Smooth muscle cell (in vitro differentiated cells): Measurements from ENCODE around the gene PHF3. TPM values are rescaled to one million over a fixed set of nuclear protein-coding genes. Genes with fewer than 3 reads are reported as not detected.

Experiments
- DNase-seq: peaks from one replicate; lab custom pipeline; 2025; ENCODE audit not compliant: unreplicated experiment; lab: John Stamatoyannopoulos, UW
- H2AFZ ChIP-seq: fragments of 200-600 bp; sonication (generic); 2 replicates; pipeline ENCODE4 v1.6.0; 2016; ENCODE audit warnings: antibody characterized with exemption, low read depth, mild to moderate bottlenecking
- H3F3A ChIP-seq: fragments of 200-600 bp; sonication (generic); 2 replicates; pipeline ENCODE4 v1.6.0; 2017; ENCODE audit warnings: antibody characterized with exemption, low read depth
- H3K27ac ChIP-seq: fragments of 200-600 bp; sonication (generic); 2 replicates; pipeline ENCODE4 v1.5.1; 2016; ENCODE audit warnings: low read depth, mild to moderate bottlenecking
- H3K27me3 ChIP-seq: fragments of 200-600 bp; sonication (generic); 2 replicates; pipeline ENCODE4 v1.6.1; 2016; ENCODE audit warnings: low read depth, mild to moderate bottlenecking
- H3K36me3 ChIP-seq: fragments of 200-600 bp; sonication (generic); 2 replicates; pipeline ENCODE4 v1.5.1; 2016; ENCODE audit warnings: low read depth
- H3K4me1 ChIP-seq: fragments of 200-600 bp; sonication (generic); 2 replicates; pipeline ENCODE4 v1.5.1; 2016; ENCODE audit warnings: low read depth
- H3K4me2 ChIP-seq: fragments of 200-600 bp; sonication (generic); 2 replicates; pipeline ENCODE4 v1.6.0; 2016; ENCODE audit warnings: mild to moderate bottlenecking
- H3K4me3 ChIP-seq: fragments of 200-600 bp; sonication (generic); 2 replicates; pipeline ENCODE4 v1.5.1; 2016; ENCODE audit warnings: mild to moderate bottlenecking
- H3K79me2 ChIP-seq: fragments of 200-600 bp; sonication (generic); 2 replicates; pipeline ENCODE4 v1.6.0; 2016; ENCODE audit warnings: low read depth, mild to moderate bottlenecking
- H3K9ac ChIP-seq: fragments of 200-600 bp; sonication (generic); 2 replicates; pipeline ENCODE4 v1.6.0; 2016; ENCODE audit warnings: low read depth
- H3K9me3 ChIP-seq: fragments of 200-600 bp; sonication (generic); replicated peaks from 2 replicates; pipeline ENCODE4 v1.5.1; 2016; ENCODE audit warnings: low read depth
- H4K20me1 ChIP-seq: fragments of 200-600 bp; sonication (generic); 2 replicates; pipeline ENCODE4 v1.6.0; 2016; ENCODE audit warnings: low read depth
- WGBS: methylation state at CpG from one replicate; pipeline ENCODE4 v1.1.7; 2016; ENCODE audit warnings: low lambda C conversion rate; 5-methylcytosine and 5-hydroxymethylcytosine counted together
- polyA plus RNA-seq: library from polyadenylated mRNA; unstranded; fragments of >200 nt; fragmentation: Nextera tagmentation; extraction: Ambion mirVana; gene quantifications from 2 replicates; pipeline ENCODE4 v1.2.1, GENCODE V29; 2016
- total RNA-seq: library from RNA; depleted of rRNA; stranded (reverse); fragments of >200 nt; gene quantifications from 2 replicates; pipeline ENCODE4 v1.2.3, GENCODE V29; 2014
- TF ChIP-seq, protein P1 (sequence below): fragments of 200-600 bp; sonication (generic); IDR thresholded peaks from 2 replicates; pipeline ENCODE4 v1.5.1; 2017; ENCODE audit warnings: borderline replicate concordance, mild to moderate bottlenecking, antibody characterized with exemption; ENCODE audit not compliant: insufficient read depth, poor library complexity, severe bottlenecking

PHF3 gene
- total and polyA plus RNA-seq, 2 experiments from 2014 or later: 9.8 to 44.7 TPM

DNA sequence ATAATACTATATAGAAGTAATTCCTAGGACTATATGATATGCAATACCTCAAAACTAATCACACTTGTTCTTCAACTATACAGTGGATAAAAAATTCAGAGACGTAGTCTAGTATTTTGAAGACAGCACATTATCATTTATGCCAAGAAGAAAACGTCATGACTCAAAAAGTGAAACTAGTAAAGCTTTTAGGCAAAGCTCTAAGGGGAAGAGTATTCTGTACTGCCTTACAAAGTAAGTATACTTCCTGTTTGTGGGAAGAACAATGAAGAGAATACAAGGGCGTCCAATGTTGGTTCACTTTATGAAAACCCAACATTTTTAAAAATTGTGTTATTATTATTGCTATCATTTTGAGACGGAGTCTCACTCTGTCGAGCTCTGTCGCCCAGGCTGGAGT lies 35.5 kb upstream of the PHF3 start:
- WGBS: 92% methylated on average over 6 of the region's 6 CpGs
- Histone ChIP-seq H2AFZ (no peak overlapping the region), H3K4me2 (no peak overlapping the region)

DNA sequence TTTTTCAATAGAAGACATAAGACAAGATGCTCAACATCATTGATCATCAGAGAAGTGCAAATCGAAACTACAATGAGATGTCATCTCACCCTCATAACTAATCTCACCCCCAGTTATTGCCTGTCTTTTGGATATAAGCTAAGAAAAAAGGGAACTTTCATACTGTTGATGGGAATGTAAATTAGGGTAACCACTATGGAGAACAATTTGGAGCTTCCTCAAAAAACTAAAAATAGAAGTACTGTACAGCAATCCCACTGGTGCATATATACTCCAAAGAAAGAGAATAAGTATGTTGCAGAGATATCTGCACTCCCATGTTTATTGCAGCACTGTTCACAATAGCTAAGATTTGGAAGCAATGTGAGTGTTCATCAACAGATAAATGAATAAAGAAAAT lies 26.4 kb upstream of the PHF3 start:
- WGBS: 100% methylated on average over 1 of the region's 1 CpG
- H3K9me3 ChIP-seq: no peaks in the 10 kb centered on the region

More for the DNA sequence above, 35.5 kb upstream of the PHF3 start:
- H3K79me2 ChIP-seq: no peaks in the 10 kb centered on the region
- no peak overlapping the region for H3K4me3 ChIP-seq
- no peak overlapping the region for H3K9ac ChIP-seq
- no peaks in the 10 kb centered on the region for H3F3A ChIP-seq
- peaks cover 5% of the 10 kb centered on the region for H3K4me1 ChIP-seq
- H3K9me3 ChIP-seq: no peaks in the 10 kb centered on the region
- no peak for DNase-seq
- no peaks in the 10 kb centered on the region for H3K36me3 ChIP-seq
- TF ChIP-seq, protein P1, sequence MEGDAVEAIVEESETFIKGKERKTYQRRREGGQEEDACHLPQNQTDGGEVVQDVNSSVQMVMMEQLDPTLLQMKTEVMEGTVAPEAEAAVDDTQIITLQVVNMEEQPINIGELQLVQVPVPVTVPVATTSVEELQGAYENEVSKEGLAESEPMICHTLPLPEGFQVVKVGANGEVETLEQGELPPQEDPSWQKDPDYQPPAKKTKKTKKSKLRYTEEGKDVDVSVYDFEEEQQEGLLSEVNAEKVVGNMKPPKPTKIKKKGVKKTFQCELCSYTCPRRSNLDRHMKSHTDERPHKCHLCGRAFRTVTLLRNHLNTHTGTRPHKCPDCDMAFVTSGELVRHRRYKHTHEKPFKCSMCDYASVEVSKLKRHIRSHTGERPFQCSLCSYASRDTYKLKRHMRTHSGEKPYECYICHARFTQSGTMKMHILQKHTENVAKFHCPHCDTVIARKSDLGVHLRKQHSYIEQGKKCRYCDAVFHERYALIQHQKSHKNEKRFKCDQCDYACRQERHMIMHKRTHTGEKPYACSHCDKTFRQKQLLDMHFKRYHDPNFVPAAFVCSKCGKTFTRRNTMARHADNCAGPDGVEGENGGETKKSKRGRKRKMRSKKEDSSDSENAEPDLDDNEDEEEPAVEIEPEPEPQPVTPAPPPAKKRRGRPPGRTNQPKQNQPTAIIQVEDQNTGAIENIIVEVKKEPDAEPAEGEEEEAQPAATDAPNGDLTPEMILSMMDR: no peak
- H3K27me3 ChIP-seq: no peaks in the 10 kb centered on the region
- H4K20me1 ChIP-seq: no peaks in the 10 kb centered on the region
- no peak overlapping the region for H3K27ac ChIP-seq

DNA sequence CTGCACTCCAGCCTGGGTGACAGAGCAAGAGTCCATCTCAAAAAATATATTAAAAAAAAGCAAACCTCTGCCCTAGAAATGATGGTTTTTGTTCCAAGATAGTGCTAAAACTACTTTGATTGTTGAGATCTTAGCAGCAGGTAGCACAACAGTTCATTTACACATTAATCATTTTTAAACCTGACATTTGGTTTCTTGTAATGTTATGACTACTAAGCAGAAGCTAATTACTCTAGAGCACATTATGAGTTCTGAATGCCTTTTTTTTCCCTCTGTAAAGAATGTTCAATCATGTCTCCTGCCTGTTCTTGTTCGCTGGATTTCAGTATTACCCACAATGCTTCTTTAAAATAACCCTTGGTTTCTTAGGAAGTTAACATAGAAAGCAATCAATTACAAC lies 24.7 kb upstream of the PHF3 start:
- Histone ChIP-seq H3K4me3 (no peak overlapping the region), H2AFZ (no peak overlapping the region), H3K79me2 (no peaks in the 10 kb centered on the region), H3F3A (no peaks in the 10 kb centered on the region), H4K20me1 (no peaks in the 10 kb centered on the region), H3K4me1 (no peaks in the 10 kb centered on the region), H3K9ac (no peak overlapping the region), H3K27ac (no peak overlapping the region), H3K27me3 (no peaks in the 10 kb centered on the region), H3K9me3 (no peaks in the 10 kb centered on the region), H3K36me3 (no peaks in the 10 kb centered on the region), H3K4me2 (no peak overlapping the region)
- TF ChIP-seq, protein P1: no peak
- no peak for DNase-seq
- WGBS: 83% methylated on average over 1 of the region's 1 CpG

More for the DNA sequence above, 26.4 kb upstream of the PHF3 start:
- H3K27ac ChIP-seq: no peak overlapping the region
- no peaks in the 10 kb centered on the region for H3K79me2 ChIP-seq
- no peaks in the 10 kb centered on the region for H3K36me3 ChIP-seq
- H2AFZ ChIP-seq: no peak overlapping the region
- TF ChIP-seq, protein P1: no peak
- no peak overlapping the region for H3K4me3 ChIP-seq
- no peak overlapping the region for H3K4me2 ChIP-seq
- H3K9ac ChIP-seq: no peak overlapping the region
- no peaks in the 10 kb centered on the region for H3K4me1 ChIP-seq
- no peaks in the 10 kb centered on the region for H3F3A ChIP-seq
- H3K27me3 ChIP-seq: no peaks in the 10 kb centered on the region
- H4K20me1 ChIP-seq: no peaks in the 10 kb centered on the region
- no peak for DNase-seq

DNA sequence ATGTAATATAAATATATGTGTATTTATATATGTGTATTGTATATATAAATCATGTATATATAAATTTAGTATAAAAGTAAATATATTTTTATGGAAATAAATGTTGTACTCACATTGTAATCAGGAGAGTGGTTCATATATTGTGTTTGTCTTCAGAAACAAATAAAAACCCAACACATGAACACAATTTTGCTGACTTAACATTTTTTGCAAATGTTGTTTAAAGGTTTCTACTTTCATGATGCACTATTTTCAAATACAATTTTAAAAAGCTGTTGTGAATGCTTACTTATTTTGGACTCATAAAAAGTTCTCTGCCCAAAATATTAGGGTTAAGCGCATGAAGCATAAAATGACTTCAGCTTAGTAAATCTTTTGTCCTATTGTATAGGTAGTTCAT lies 24.0 kb upstream of the PHF3 start:
- TF ChIP-seq, protein P1: no peak
- Histone ChIP-seq H3K9ac (no peak overlapping the region), H3K79me2 (no peaks in the 10 kb centered on the region), H2AFZ (no peak overlapping the region), H4K20me1 (no peaks in the 10 kb centered on the region), H3K4me1 (no peaks in the 10 kb centered on the region), H3K4me3 (no peak overlapping the region), H3K4me2 (no peak overlapping the region), H3K9me3 (no peaks in the 10 kb centered on the region), H3K27ac (no peak overlapping the region), H3F3A (no peaks in the 10 kb centered on the region), H3K36me3 (no peaks in the 10 kb centered on the region), H3K27me3 (no peaks in the 10 kb centered on the region)
- DNase-seq: no peak
- WGBS: 93% methylated on average over 1 of the region's 1 CpG
